ENCODE data around the gene RCSD1.

GRCh38 chr1:167706931-167707877 is 77.2 kb downstream of the RCSD1 start:
- TF ChIP-seq CTCF (IDR thresholded peaks at IDR 0.05) (no peak), POLR2A (IDR thresholded peaks at IDR 0.05) (no peak)
